ENCODE results near the gene FAM240A.

Gene FAM240A

DNA sequence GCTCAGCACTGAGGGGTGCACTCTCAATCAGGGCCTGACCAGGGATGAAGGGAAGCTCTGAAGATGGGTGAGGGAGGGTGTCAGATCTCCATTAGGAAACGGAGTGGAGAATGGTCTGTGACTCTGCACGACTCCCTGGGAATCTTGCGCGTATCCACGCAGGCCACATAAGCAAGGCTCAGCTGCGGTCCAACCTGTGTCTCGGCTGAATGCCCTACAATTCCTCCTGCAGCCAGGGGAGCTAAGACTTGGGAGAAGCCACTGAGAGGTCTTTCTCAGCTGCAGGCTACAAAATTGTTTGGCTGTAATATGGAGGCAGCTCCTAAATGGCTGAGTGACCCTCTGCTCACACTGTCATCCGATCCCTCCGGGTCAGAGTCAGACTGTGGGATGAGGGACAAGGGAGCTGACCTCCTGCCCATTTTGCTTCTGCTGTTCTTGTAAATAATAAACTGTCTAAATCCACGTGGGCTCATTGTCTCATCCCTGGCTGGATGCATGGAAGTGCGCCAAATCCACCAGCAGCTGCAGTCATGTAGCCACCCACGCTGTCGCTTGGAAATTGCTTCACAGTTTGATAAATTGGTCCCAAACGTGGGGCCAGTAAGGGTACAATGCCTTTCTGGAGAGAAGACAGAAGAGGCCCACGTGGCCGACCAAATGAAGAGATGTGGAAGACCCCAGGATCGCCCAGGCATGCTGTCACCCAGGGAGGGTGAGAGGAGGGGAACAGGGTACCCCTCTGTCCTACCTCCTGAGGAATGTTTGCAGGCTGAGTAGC is 50.6 kb downstream of the FAM240A start:
- no peak for DNase-seq (ENCODE audit: low read depth in 2 of 2)

DNA sequence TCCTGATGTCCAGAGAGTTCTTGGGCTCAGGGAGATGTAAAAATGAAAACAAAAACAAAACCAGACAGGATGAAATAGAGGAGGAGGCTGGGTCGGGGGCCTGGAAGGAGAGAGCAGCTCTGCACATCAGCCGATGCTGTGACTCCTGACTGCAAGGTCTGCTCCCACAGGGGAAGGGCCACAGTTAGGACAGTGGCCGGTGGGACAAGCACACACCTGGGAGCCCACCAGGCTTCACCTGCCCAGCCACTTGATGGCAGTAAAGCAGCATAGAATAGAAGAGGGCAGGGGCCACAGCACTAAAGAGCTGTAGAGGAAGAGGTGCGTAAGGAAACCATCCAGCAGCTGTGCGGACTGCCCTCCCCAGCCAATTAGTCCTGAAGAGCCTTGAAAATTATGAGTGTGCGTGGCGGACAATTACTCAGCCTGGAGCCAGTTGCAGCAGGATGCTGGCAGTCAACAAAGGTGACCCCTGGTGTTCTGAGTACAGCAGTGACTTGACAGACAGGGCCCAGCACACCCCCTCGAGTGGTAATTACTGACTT is 51.3 kb downstream of the FAM240A start:
- DNase-seq (ENCODE audit: low read depth in 2 of 2), result no peak

DNA sequence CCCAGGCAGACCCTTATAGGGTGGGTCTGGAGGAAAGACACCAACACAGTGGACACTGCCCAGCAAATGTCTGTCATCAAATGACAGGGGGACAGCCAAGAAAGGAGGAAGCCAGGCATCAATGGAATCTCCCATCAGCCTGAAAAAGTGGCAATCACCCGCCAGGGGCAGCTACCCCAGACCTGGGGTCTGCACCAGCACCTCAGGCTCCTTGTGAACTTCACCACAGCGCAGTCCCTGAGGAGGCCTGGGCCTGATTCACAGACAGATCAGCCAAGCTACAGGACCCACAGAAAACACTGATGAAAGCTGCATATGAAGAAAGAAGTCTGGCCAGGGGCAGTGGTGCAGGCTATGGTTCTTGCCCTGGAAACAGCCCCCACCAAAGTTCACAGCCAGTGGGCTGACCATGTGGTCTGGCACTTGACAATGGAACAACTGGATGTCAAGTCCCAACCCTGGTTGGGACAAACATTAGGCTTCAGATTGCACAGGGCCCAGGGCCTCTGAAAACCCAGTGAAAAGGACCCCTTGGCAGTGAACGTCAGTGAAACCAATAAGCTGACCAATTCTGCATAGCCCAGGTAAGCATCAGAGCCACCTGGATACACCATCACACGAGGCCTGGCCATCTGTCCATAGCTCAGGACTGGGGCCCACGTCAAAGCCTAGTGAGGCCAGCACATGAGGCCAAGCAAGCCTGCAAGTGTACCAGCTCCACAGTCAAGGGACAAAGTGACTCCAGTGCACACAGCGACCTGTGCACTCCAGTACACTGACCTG is 52.1 kb downstream of the FAM240A start:
- DNase-seq (ENCODE audit: low read depth in 2 of 2), result no peak

DNA sequence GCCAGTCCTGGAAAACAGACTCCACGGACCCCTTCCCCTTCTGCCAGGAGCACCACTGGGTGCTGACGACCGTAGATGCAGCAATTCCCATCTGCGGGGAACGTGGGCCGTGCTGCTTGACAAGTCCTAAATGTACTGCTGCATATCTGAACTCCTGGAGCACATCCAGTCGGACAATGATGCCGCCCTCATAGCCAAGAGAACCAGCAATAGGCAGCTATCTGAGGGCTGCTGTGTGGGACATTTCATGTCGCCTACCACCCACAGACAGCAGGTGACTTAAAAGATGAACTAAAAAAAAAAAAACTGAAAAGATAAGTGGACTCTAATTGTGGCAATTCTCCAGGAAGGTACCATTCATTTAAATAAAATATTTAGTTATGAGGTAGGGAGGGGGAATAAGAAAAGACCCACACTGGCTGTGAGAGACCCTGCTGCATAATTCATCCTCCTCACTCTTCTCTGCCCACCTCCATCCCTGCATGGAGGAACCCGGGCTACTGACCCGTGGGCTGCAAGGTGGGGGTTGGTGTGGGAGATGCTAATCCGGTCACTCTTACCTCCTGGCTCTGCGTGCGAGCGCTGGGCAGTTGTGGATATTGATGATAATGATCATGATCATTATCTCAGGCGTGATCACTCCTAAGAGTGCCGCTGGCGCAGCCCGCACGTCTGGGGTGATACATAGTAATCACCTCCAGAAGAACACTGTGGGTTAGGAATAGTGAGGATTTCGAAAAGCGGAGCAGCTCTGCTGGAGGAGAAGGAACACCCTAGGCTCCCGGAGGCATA is 52.8 kb downstream of the FAM240A start:
- no peak for DNase-seq (ENCODE audit: low read depth in 2 of 2)

DNA sequence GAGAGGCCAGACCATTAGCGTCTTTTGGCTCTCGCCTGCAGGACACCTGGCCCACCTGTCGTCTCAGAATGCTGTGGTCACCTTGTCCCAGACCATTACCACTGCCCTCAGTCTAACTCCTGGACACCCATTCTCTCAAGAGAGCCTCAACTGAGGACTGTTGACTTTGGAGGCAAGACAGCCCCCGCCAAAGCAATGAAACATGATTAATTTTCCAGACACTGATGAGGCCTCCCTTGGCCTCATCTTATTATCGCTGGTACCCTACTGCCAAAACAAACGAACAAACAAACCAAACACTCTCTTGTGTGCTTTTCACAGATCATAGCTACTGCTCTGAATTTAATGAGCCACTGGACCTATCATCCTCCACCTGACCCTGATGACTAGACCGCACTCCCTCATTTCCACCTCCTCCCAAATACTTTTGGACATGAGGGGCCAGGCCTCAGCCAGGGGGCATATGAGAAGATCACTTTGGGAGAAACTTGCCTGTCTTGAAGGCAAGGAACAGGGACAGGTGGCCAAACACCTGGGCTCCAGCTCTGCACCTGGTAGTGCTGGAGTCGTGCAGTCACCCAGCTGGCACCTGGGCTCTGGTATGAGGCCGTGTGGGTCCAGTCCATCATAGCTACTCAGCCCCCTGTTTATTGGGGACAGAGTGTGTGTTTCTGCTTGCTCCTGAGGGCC is 53.6 kb downstream of the FAM240A start:
- DNase-seq (ENCODE audit: low read depth in 2 of 2), result no peak

GRCh38 chr3:46666453-46666845 is 54.1 kb downstream of the FAM240A start:
- no peak for DNase-seq (ENCODE audit: low read depth in 2 of 2)

- no peak for DNase-seq (ENCODE audit: low read depth in 2 of 2)
These were observed 54.8 kb downstream of the FAM240A start for GRCh38 chr3:46667061-46667621.

- no peak for DNase-seq (ENCODE audit: low read depth in 2 of 2)
These were observed 55.3 kb downstream of the FAM240A start for GRCh38 chr3:46667657-46668056.

- DNase-seq (ENCODE audit: low read depth in 2 of 2), result no peak
These were observed 55.8 kb downstream of the FAM240A start for GRCh38 chr3:46668116-46668515.

GRCh38 chr3:46668591-46668990 is 56.3 kb downstream of the FAM240A start:
- no peak for DNase-seq (ENCODE audit: low read depth in 2 of 2)

GRCh38 chr3:46669191-46669999 is 57.1 kb downstream of the FAM240A start:
- DNase-seq (ENCODE audit: low read depth in 2 of 2), result no peak

DNA sequence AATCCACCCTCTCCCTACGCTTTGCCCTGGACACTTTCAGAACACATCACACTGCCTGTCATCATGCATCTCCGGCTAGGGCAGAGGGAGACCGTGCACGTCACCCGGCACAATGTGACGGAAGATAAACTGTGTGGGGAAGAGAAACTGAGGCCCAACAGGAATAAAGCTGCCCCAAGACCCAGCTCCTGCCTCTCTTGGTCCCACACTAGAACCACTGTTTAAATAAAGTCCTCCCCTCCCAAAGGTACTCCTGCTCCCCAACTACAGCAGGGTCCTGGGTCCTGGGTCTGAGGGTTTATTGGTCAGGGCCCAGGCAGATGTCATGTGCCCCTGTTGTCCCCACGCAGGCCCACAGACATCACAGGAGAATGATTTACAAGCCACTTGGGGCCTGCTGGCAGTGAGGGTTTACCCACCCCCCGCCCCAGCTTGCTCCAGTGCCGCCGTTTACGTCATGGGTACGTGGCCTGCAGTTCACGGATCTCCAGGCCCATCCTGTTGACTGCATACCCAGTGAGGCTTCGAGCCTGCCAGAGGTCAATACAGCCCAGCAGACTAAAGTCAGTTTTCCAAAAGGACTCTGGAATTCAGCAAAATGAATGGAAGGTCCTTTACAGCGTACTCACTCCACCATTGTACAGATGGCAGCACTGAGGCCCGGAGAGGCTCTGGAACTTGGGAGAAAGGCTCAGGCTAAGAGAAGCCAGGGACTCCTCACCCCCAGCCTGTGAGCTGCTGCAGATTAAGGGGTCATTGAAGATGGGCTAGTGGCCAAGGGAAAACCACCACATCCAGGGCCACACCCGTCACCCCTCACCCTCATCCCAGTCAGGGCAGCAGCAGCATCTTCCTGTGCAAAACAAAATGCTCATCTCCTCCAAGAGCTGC is 57.9 kb downstream of the FAM240A start:
- no peak for DNase-seq (ENCODE audit: low read depth in 2 of 2)

DNA sequence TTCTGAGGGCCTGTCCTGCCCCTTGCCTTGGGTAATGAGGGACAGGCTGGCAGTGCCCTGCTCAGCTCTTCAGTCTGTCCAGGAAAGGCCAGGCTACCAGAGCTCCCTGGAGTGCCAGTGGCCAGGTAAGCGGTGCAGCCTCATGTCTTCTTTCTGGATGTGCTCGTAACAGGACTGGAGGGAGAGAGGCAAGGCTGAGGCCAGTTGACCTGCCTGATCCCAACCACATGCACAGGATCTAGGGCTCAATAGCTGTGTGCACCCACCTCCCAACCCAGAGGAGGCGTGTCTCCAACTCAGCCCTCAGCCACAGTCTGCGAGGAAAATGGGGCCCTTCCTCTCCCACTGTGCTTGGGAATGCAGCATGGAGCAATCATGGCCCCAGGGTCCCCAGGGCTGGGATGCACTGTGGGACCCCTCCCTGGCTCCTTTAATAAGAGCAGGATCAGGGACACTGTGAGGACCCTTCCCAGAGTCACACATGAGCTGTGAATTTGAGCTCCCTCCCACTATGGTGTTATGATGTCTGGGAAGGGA is 58.6 kb downstream of the FAM240A start:
- DNase-seq (ENCODE audit: low read depth in 2 of 2), result no peak

DNA sequence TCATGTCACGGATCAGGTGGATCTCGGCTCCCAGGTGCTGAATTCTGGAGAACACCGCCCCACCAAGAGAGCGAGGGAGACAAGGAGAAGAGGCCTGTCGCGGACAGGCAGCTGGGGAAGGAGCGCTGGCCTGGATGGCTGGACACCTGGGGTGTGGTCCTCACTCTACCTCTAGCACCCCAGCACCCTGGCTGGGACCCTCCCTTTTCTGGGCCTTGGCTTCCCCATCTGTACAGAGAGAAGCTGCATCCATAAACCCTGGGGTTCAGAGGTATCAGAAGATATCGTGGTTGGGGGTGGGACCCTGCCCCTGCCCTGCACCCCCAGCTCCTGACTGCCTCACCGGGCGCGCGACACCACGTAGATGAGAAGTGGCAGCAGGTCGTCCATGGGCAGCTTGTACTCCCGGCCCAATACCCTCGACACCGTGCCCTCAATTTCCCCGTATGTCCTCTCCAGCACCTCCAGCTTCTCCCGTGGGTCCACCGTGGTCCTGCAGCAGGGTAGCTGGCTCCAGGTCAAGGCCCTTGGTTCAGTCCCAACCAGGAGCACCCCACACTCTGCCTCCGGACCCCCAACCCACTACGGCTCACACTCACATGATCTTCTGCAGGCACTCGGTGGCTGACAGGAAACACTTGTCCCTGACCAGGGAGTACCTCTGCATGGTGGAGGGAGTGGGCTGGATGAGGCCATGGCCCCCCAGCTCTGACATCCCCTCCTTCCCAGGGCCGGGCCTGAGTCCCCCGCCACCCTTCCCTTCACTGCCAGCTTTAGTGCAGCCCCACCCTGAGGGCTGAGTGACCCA is 59.4 kb downstream of the FAM240A start:
- DNase-seq (ENCODE audit: low read depth in 2 of 2), result no peak

- DNase-seq (ENCODE audit: low read depth in 2 of 2), result no peak
These were observed 60.0 kb downstream of the FAM240A start for GRCh38 chr3:46672349-46672695.

DNA sequence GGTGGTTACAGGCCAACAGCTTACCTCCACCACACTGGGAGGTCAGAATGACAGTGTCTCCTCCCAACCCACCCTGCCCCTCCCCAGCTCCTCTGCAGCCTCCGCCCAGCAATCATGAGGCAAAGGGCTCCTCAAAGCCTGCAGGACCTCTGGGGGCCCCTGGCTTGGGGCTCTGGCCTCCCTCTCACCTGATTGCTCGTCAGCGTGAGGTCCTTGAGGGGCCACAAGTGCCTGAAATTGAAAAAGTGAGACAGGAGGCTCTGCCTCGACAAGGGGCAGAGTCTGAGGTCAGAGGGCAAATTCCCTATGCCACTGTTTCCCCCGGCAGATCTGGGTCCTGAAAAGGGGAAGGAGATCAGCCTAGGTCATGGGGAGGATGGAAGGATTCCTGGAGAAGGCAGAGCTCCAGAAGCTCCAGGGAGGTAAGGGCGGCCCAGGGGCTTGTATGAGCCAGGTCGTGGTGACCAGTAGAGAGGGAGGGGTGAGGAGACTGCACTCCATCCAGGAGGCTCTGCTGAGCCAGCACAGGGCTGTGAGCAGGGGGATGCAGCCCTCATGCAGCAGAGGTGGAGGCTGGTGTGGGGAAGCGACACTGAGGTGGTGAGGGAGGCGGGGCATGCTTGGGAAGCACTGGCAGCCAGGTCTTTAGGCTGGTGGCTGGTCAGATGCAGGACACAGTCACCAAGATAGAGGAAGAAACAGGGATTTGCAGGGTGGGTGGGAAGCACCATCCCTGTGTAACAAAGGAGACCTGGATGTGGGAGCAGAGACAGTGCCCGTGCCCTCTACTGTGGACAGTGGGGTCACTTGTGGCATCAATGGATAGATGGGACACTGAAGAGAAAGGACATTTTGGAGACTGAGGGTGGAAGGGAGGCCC is 61.1 kb downstream of the FAM240A start:
- DNase-seq (ENCODE audit: low read depth in 2 of 2), result no peak
